Measurements from ENCODE around the gene FAM131B.

- no peak for TF ChIP-seq POLR2A (IDR thresholded peaks at IDR 0.05)
- TF ChIP-seq CTCF (IDR thresholded peaks at IDR 0.05): no peak
These were observed 34.4 kb upstream of the FAM131B start for GRCh38 chr7:143396625-143397556.

Measured in adrenal gland (tissue), 5 donors.